HEK293 (cell line): ENCODE measurements around the gene TM2D3.

Experiments
- CTCF ChIA-PET: fragments of 350-600 bp; formaldehyde crosslinking; extraction: SDS; loops from one replicate; lab custom pipeline; 2021; ENCODE audit warnings: antibody characterized with exemption; lab: Yijun Ruan, JAX
- POLR2A ChIA-PET: fragments of 300-600 bp; formaldehyde crosslinking; extraction: SDS; loops from one replicate; lab custom pipeline; 2020; ENCODE audit warnings: antibody characterized with exemption, inconsistent platforms; lab: Yijun Ruan, JAX
- H3K27ac ChIP-seq: fragments of 200-500 bp; sonication (Bioruptor generic); 2 replicates; pipeline ENCODE4 v1.5.1; 2014; ENCODE audit warnings: low read depth, low read length, control low read depth, inconsistent platforms; ENCODE audit errors: extremely low read depth
- H3K36me3 ChIP-seq, 2 experiments: fragments of 200-500 bp in 1 of 2; sonication (Bioruptor generic) in 1 of 2; 1 replicate in 1 of 2; 2 replicates in 1 of 2; pipeline ENCODE4 v1.5.1; 2014 to 2017; ENCODE audit warnings: inconsistent platforms in 2 of 2, low read length in 2 of 2; ENCODE audit not compliant: control insufficient read depth in 2 of 2, insufficient read depth in 1 of 2
- H3K4me1 ChIP-seq: fragments of 200-500 bp; sonication (Bioruptor generic); 2 replicates; pipeline ENCODE4 v1.5.1; 2014; ENCODE audit warnings: mild to moderate bottlenecking, low read length, inconsistent platforms; ENCODE audit not compliant: control insufficient read depth, insufficient read depth
- H3K4me3 ChIP-seq: 2 replicates; pipeline ENCODE4 v1.5.1; 2011; ENCODE audit warnings: low read depth, mild to moderate bottlenecking, control low read depth, low read length, moderate library complexity
- H3K9me3 ChIP-seq: fragments of 200-500 bp; sonication (Bioruptor generic); 2 replicates; pipeline ENCODE4 v1.5.1; 2014; ENCODE audit warnings: low read depth, low read length, inconsistent platforms; ENCODE audit not compliant: control insufficient read depth, insufficient read depth
- FEZF1 ChIP-seq: fragments of 450-650 bp; formaldehyde crosslinking; IDR thresholded peaks from 2 replicates; pipeline ENCODE4 v1.5.1; 2016; ENCODE audit warnings: missing biosample characterization, missing genetic modification characterization
- GFI1B ChIP-seq: fragments of 450-650 bp; formaldehyde crosslinking; IDR thresholded peaks from 2 replicates; pipeline ENCODE4 v1.5.1; 2016; ENCODE audit warnings: missing biosample characterization, missing genetic modification characterization
- GLIS1 ChIP-seq: fragments of 450-650 bp; formaldehyde crosslinking; IDR thresholded peaks from 2 replicates; pipeline ENCODE4 v1.5.1; 2016; ENCODE audit warnings: missing biosample characterization, missing genetic modification characterization
- GLIS2 ChIP-seq: fragments of 450-650 bp; formaldehyde crosslinking; IDR thresholded peaks from 2 replicates; pipeline ENCODE4 v1.5.1; 2016; ENCODE audit warnings: missing biosample characterization, missing genetic modification characterization
- HOXD13 ChIP-seq: sonication (generic); formaldehyde crosslinking; IDR thresholded peaks from 2 replicates; pipeline ENCODE4 v1.8.0; 2022; ENCODE audit warnings: missing genetic modification reagents, borderline replicate concordance
- KLF10 ChIP-seq: fragments of 450-650 bp; IDR thresholded peaks from 2 replicates; pipeline ENCODE4 v1.5.1; 2018; ENCODE audit warnings: missing biosample characterization, mild to moderate bottlenecking, missing genetic modification characterization
- MEIS1 ChIP-seq: sonication (generic); formaldehyde crosslinking; IDR thresholded peaks from 2 replicates; pipeline ENCODE4 v1.8.1; 2022; ENCODE audit warnings: missing genetic modification reagents, mild to moderate bottlenecking, borderline replicate concordance
- OVOL3 ChIP-seq: fragments of 450-650 bp; formaldehyde crosslinking; IDR thresholded peaks from 2 replicates; pipeline ENCODE4 v1.5.1; 2016; ENCODE audit warnings: missing biosample characterization, missing genetic modification characterization
- PATZ1 ChIP-seq: fragments of 450-650 bp; formaldehyde crosslinking; IDR thresholded peaks from 2 replicates; pipeline ENCODE4 v1.5.1; 2016; ENCODE audit warnings: missing biosample characterization, missing genetic modification characterization
- PRDM1 ChIP-seq: fragments of 450-650 bp; formaldehyde crosslinking; IDR thresholded peaks from 2 replicates; pipeline ENCODE4; 2016; ENCODE audit warnings: missing biosample characterization, missing genetic modification characterization
- REST ChIP-seq: fragments of 450-650 bp; formaldehyde crosslinking; IDR thresholded peaks from 2 replicates; pipeline ENCODE4 v1.5.1; 2016; ENCODE audit warnings: missing biosample characterization, missing genetic modification characterization
- ZBTB21 ChIP-seq: fragments of 450-650 bp; formaldehyde crosslinking; IDR thresholded peaks from 2 replicates; pipeline ENCODE4 v1.5.1; 2017; ENCODE audit warnings: missing biosample characterization, missing genetic modification characterization
- ZEB2 ChIP-seq: fragments of 450-650 bp; formaldehyde crosslinking; IDR thresholded peaks from 2 replicates; pipeline ENCODE4 v1.5.1; 2016; ENCODE audit warnings: missing biosample characterization, missing genetic modification characterization
- ZFP3 ChIP-seq: fragments of 450-650 bp; formaldehyde crosslinking; IDR thresholded peaks from 2 replicates; pipeline ENCODE4 v1.5.1; 2016; ENCODE audit warnings: low read depth, missing biosample characterization, missing genetic modification characterization
- ZNF121 ChIP-seq: fragments of 450-650 bp; formaldehyde crosslinking; IDR thresholded peaks from 2 replicates; pipeline ENCODE4 v1.5.1; 2016; ENCODE audit warnings: missing biosample characterization, missing genetic modification characterization
- ZNF16 ChIP-seq: fragments of 450-650 bp; formaldehyde crosslinking; IDR thresholded peaks from 2 replicates; pipeline ENCODE4 v1.5.1; 2016; ENCODE audit warnings: low read depth, missing biosample characterization, missing genetic modification characterization
- ZNF184 ChIP-seq: fragments of 450-650 bp; IDR thresholded peaks from 2 replicates; pipeline ENCODE4 v1.5.1; 2018; ENCODE audit warnings: missing biosample characterization, mild to moderate bottlenecking, missing genetic modification characterization
- ZNF221 ChIP-seq: fragments of 450-650 bp; formaldehyde crosslinking; IDR thresholded peaks from 2 replicates; pipeline ENCODE4 v1.5.1; 2017; ENCODE audit warnings: missing biosample characterization, missing genetic modification characterization, borderline replicate concordance
- ZNF23 ChIP-seq: fragments of 450-650 bp; formaldehyde crosslinking; IDR thresholded peaks from 2 replicates; pipeline ENCODE4 v1.5.1; 2016; ENCODE audit warnings: missing biosample characterization, missing genetic modification characterization, borderline replicate concordance
- ZNF292 ChIP-seq: fragments of 450-650 bp; formaldehyde crosslinking; IDR thresholded peaks from 2 replicates; pipeline ENCODE4 v1.5.1; 2016; ENCODE audit warnings: low read depth, missing biosample characterization, missing genetic modification characterization, borderline replicate concordance
- ZNF335 ChIP-seq: fragments of 450-650 bp; formaldehyde crosslinking; conservative IDR thresholded peaks from 2 replicates; pipeline ENCODE4 v1.5.1; 2016; ENCODE audit warnings: missing biosample characterization, missing genetic modification characterization
- ZNF394 ChIP-seq: fragments of 450-650 bp; formaldehyde crosslinking; IDR thresholded peaks from 2 replicates; pipeline ENCODE4 v1.5.1; 2016; ENCODE audit warnings: missing biosample characterization, missing genetic modification characterization, mild to moderate bottlenecking, moderate library complexity, borderline replicate concordance
- ZNF404 ChIP-seq: fragments of 450-650 bp; formaldehyde crosslinking; IDR thresholded peaks from 2 replicates; pipeline ENCODE4 v1.5.1; 2017; ENCODE audit warnings: missing biosample characterization, missing genetic modification characterization
- ZNF48 ChIP-seq: fragments of 450-650 bp; formaldehyde crosslinking; IDR thresholded peaks from 2 replicates; pipeline ENCODE4 v1.5.1; 2016; ENCODE audit warnings: missing biosample characterization, missing genetic modification characterization
- ZNF548 ChIP-seq: fragments of 450-650 bp; formaldehyde crosslinking; IDR thresholded peaks from 2 replicates; pipeline ENCODE4 v1.5.1; 2016; ENCODE audit warnings: missing biosample characterization, missing genetic modification characterization
- ZNF558 ChIP-seq: fragments of 450-650 bp; formaldehyde crosslinking; IDR thresholded peaks from 2 replicates; pipeline ENCODE4 v1.5.1; 2016; ENCODE audit warnings: missing biosample characterization, missing genetic modification characterization
- ZNF580 ChIP-seq: fragments of 450-650 bp; formaldehyde crosslinking; IDR thresholded peaks from 2 replicates; pipeline ENCODE4 v1.5.1; 2016; ENCODE audit warnings: missing biosample characterization, missing genetic modification characterization
- ZNF596 ChIP-seq: fragments of 450-650 bp; IDR thresholded peaks from 2 replicates; pipeline ENCODE4 v1.5.0; 2018; ENCODE audit warnings: missing biosample characterization, mild to moderate bottlenecking, missing genetic modification characterization, moderate library complexity
- ZNF600 ChIP-seq: fragments of 450-650 bp; formaldehyde crosslinking; IDR thresholded peaks from 2 replicates; pipeline ENCODE4 v1.5.1; 2016; ENCODE audit warnings: missing biosample characterization, missing genetic modification characterization
- ZNF629 ChIP-seq: fragments of 450-650 bp; formaldehyde crosslinking; IDR thresholded peaks from 2 replicates; pipeline ENCODE4 v1.5.1; 2017; ENCODE audit warnings: missing biosample characterization, missing genetic modification characterization
- ZNF677 ChIP-seq: fragments of 450-650 bp; IDR thresholded peaks from 2 replicates; pipeline ENCODE4 v1.5.0; 2018; ENCODE audit warnings: missing biosample characterization, mild to moderate bottlenecking, missing genetic modification characterization, moderate library complexity
- ZNF747 ChIP-seq: fragments of 450-650 bp; formaldehyde crosslinking; IDR thresholded peaks from 2 replicates; pipeline ENCODE4 v1.5.1; 2016; ENCODE audit warnings: missing biosample characterization, missing genetic modification characterization
- ZNF777 ChIP-seq: fragments of 450-650 bp; formaldehyde crosslinking; IDR thresholded peaks from 2 replicates; pipeline ENCODE4 v1.5.1; 2017; ENCODE audit warnings: missing biosample characterization, missing genetic modification characterization, borderline replicate concordance
- ZNF792 ChIP-seq: fragments of 450-650 bp; formaldehyde crosslinking; IDR thresholded peaks from 2 replicates; pipeline ENCODE4 v1.5.1; 2016; ENCODE audit warnings: missing biosample characterization, missing genetic modification characterization

Gene TM2D3

GRCh38 chr15:101652098-101652785 is at the start of gene TM2D3 (continued):
- TF ChIP-seq ZNF16 (tag by site-specific recombination) (no peak), ZNF747 (tag by site-specific recombination) (no peak), ZNF221 (tag by site-specific recombination) (no peak), ZNF394 (tag by site-specific recombination) (no peak), ZNF48 (no peak), ZNF292 (tag by site-specific recombination) (no peak), ZNF580 (tag by site-specific recombination) (peak; percentile 85), ZNF184 (tag by site-specific recombination) (no peak; the same call in 1 of the 2 replicates), GLIS1 (tag by site-specific recombination) (peak; percentile 95), ZNF792 (no peak), ZEB2 (peak; percentile 83), ZNF404 (tag by site-specific recombination) (no peak), PRDM1 (tag by site-specific recombination) (0 out of 2 replicates have a peak, but pooled peaks have one; percentile 12), HOXD13 (peak; percentile 74; the same call in 1 of the 2 replicates), ZNF23 (tag by site-specific recombination) (no peak), REST (tag by site-specific recombination) (no peak), ZBTB21 (tag by site-specific recombination) (no peak), FEZF1 (tag by site-specific recombination) (peak; percentile 65), ZNF629 (tag by site-specific recombination) (peak; percentile 54), ZFP3 (tag by site-specific recombination) (no peak), ZNF677 (tag by site-specific recombination) (peak; percentile 60; the same call in 1 of the 2 replicates), OVOL3 (0 out of 2 replicates have a peak, but pooled peaks have one; percentile 12), ZNF596 (tag by site-specific recombination) (peak; percentile 46; the same call in 1 of the 2 replicates), GLIS2 (tag by site-specific recombination) (peak; percentile 99)

GRCh38 chr15:101698314-101698713 is 46.1 kb upstream of the TM2D3 start:
- Histone ChIP-seq H3K36me3 (peaks cover 86 to 91% of the 10 kb centered on the region in 2 experiments), H3K4me1 (no peaks in the 10 kb centered on the region), H3K27ac (no peak overlapping the region), H3K4me3 (no peak overlapping the region), H3K9me3 (no peaks in the 10 kb centered on the region)
- ChIA-PET CTCF (no interaction called here), POLR2A (no interaction called here)
- TF ChIP-seq ZNF121 (tag by site-specific recombination), result no peak
- no peak for TF ChIP-seq ZNF600
- no peak for TF ChIP-seq ZNF548 (tag by site-specific recombination)
- TF ChIP-seq MEIS1 (CRISPR knock-in tag), result no peak
- TF ChIP-seq ZNF558 (tag by site-specific recombination), result no peak
- no peak for TF ChIP-seq ZNF777 (tag by site-specific recombination)
- no peak for TF ChIP-seq KLF10 (tag by site-specific recombination)
- no peak for TF ChIP-seq GFI1B (tag by site-specific recombination)
- TF ChIP-seq ZNF335 (tag by site-specific recombination), result no peak
- TF ChIP-seq FEZF1 (tag by site-specific recombination), result no peak
- no peak for TF ChIP-seq PATZ1 (tag by site-specific recombination)
